Stimulated activated CD4-positive, alpha-beta T cell treated with anti-CD3 and anti-CD28 coated beads, TNF-alpha, amount 100 ng/mL, for 4 hours (primary cell): Measurements from ENCODE around the gene ZNF627.
A peak's percentile ranks its signal among the peaks of the same experiment; 100 is the strongest.
"Not testable (repeated sequence)": the region's sequence is repeated elsewhere in the genome, so short reads cannot be mapped to it uniquely, and the experiment has no call there.

Experiments used
- DNase-seq, 3 experiments: peaks; one replicate each; pipeline ENCODE4 v3.0.0-alpha.2; 2020; ENCODE audit warnings: low read depth in 3 of 3

The ZNF627 gene

GRCh38 chr19:11597202-11598102 is at the start of gene ZNF627:
TSS of gene ZNF627 (plus strand) at chr19:11597483. CDS start at chr19:11597628, 145 bp downstream.
- peak; percentile 92 to 94 (median 94) for DNase-seq

GRCh38 chr19:11547929-11548700 is 49.2 kb upstream of the ZNF627 start:
- no peak for DNase-seq

GRCh38 chr19:11549386-11549953 is 47.8 kb upstream of the ZNF627 start:
- DNase-seq: no peak

GRCh38 chr19:11550265-11550664 is 47.0 kb upstream of the ZNF627 start:
- no peak for DNase-seq

GRCh38 chr19:11551603-11552235 is 45.6 kb upstream of the ZNF627 start:
- DNase-seq: no peak

- DNase-seq: no peak
Measured at GRCh38 chr19:11552666-11553372, 44.5 kb upstream of the ZNF627 start.

- DNase-seq: no peak
Measured at GRCh38 chr19:11554160-11554559, 43.1 kb upstream of the ZNF627 start.

GRCh38 chr19:11555246-11555645 is 42.0 kb upstream of the ZNF627 start:
- no peak for DNase-seq

GRCh38 chr19:11556634-11557420 is 40.5 kb upstream of the ZNF627 start:
- no peak for DNase-seq

GRCh38 chr19:11558881-11559828 is 38.1 kb upstream of the ZNF627 start, which contains the start of gene ELOF1:
TSS of gene ELOF1 (minus strand) at chr19:11559230. CDS start at chr19:11554347, 4,883 bp downstream.
- peak; percentile 89 to 95 (median 92) for DNase-seq

GRCh38 chr19:11560404-11561051 is 36.8 kb upstream of the ZNF627 start:
- DNase-seq: peak in 2 of 3 experiments; percentile 21 to 22

- no peak for DNase-seq
Measured at GRCh38 chr19:11563532-11563931, 33.8 kb upstream of the ZNF627 start.

- DNase-seq: not testable (repeated sequence)
Measured at GRCh38 chr19:11564082-11564807, 33.0 kb upstream of the ZNF627 start.

GRCh38 chr19:11565649-11565980 is 31.7 kb upstream of the ZNF627 start:
- DNase-seq: not testable (repeated sequence)

GRCh38 chr19:11566164-11566563 is 31.1 kb upstream of the ZNF627 start:
- no peak for DNase-seq

GRCh38 chr19:11570039-11570462 is 27.2 kb upstream of the ZNF627 start:
- DNase-seq: no peak

GRCh38 chr19:11573354-11573753 is 23.9 kb upstream of the ZNF627 start:
- DNase-seq: not testable (repeated sequence)

- not testable (repeated sequence) for DNase-seq
Measured at GRCh38 chr19:11573763-11574162, 23.5 kb upstream of the ZNF627 start.
